Right renal pelvis (tissue), 4 donors: Measurements from ENCODE around the gene ALKBH4. TPM values are rescaled to one million over a fixed set of nuclear protein-coding genes. Genes with fewer than 3 reads are reported as not detected.
"Not testable (repeated sequence)": the region's sequence is repeated elsewhere in the genome, so short reads cannot be mapped to it uniquely, and the experiment has no call there.

Experiments used
- DNase-seq, 4 donors: peaks; one replicate each; pipeline ENCODE4 v3.0.0-alpha.2; 2013; ENCODE audit warnings: low read depth in 4 of 4, low spot score in 3 of 4, missing footprints in 1 of 4
- polyA plus RNA-seq, 4 donors: library from polyadenylated mRNA; unstranded; fragments of 120-200 nt; gene quantifications; one replicate each; pipeline ENCODE4 v1.2.1, GENCODE V29; 2013; ENCODE audit not compliant: insufficient read length in 4 of 4

Gene ALKBH4
- polyA plus RNA-seq, 4 donors = 10.6 to 16.8 (median 11.5) TPM

DNA sequence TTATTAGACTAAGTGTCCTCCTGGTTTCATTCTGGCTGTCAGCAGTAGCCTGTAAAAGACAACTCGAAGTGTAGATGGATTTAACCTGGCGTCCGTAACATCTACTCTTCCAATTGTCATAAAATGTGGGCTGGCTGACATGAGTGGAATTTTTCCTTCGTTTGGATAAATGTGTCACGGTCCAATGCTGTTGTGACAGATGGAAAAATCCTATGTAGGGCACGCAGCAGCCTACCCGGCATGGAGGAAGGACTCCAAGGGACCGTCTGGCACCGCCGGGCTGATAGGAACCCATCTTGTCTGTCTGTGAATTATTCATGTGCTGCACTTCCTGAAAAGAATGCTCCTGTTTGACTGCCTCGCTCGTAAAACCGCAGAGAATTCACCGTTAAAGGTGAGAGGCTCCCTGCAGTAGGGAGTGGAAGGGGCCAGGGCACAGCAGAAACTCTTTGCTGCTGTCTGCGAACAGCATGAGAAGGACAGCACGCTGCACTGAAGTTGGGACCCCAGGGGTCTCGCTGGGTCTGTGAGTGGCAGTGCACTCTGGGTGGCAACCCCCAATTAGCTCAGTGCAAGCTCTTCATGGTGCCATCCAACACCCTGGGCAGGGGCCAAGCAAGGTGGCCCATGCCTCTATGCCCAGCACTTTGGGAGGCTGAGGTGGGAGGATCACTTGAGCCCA lies 32.9 kb downstream of the ALKBH4 start:
- no peak for DNase-seq

DNA sequence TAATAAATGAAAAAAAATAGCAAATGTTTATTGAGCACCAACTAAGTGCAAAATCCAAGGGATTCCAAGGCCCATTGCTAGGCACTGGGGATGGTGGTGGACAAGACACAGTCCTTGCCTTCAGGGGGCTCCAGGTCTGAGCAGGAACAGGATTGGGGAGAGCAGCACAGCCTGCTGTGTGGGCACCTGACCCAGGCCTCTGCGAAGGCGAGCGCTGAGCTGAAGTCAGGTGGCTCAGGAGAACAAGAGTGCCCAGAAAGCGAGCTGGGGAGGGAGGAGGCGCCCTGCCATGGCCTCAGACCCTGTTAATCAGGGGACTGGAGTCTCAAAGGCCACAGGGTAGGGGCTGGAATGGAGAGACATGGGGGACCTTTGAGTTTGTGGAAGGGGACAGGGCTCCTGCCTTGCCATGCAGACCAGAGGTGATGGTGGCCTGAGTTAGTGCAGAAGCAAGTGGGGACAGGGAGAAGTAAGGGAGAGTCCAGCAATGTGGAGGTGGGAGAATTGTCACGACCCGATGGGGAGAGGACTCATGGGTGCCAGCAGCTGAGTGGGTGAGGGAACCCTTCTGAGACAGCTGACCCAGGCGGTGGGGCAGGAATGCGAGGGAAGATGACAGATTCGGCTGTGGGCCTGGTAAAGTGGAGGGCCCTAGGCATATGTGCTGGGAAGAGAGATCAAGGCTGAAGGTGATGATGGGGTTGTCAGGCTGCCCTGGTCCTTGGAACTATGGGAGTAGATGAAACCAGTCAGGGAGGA lies 35.3 kb downstream of the ALKBH4 start:
- DNase-seq = no peak

DNA sequence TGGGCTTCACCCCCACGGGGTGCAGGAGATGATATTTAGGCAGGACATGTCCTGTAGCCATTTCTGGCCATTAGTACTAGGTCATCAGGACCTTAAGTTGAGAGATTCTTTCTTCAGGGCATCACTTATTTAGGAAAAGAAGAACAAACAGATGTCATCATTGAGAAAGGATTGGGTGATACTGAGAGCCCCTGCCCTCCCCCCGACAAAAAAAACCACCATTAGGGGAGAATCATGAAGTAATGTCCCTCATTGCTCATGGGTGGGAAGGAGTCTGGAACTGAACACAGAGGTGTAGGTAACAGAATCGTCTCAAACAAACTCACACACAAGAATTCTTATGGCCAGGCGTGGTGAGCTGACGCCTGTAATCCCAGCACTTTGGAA lies 37.7 kb downstream of the ALKBH4 start:
- no peak for DNase-seq

DNA sequence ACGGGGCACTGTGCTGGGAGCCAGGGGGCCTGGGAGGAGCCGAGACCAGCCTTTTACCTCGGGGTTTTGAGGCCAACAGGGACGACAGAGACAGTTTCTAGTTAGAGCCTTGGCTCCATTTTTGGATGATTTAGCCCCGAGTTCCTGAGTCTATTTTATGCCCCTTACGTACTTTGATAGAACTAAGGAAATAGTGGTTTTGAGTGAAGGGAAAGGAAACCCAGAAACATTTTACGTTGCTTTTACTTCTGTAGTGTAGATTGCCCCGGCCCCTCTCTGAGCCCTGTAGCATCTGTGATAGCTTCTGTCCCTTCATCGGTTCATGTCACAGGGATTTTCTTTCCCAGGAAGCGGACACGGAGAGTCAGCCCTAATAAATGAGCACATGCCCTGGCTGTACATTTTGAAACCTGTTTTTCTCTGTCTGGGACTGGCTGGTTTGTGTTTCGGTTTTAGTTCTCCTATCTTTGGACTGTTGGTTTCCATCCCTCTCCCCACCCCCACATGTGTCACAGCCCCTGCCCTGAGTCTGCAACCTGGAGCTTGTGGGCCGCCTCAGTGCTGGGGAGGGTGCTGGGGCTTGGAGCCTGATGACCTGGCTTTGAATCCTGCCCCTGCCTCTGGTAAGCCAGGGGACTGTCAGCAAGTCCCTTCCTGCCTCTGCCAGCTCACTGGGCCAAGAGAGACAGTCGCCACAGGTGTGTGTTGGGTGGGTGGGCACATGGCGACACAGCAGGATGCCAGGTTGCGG lies 38.2 kb downstream of the ALKBH4 start:
- no peak for DNase-seq

DNA sequence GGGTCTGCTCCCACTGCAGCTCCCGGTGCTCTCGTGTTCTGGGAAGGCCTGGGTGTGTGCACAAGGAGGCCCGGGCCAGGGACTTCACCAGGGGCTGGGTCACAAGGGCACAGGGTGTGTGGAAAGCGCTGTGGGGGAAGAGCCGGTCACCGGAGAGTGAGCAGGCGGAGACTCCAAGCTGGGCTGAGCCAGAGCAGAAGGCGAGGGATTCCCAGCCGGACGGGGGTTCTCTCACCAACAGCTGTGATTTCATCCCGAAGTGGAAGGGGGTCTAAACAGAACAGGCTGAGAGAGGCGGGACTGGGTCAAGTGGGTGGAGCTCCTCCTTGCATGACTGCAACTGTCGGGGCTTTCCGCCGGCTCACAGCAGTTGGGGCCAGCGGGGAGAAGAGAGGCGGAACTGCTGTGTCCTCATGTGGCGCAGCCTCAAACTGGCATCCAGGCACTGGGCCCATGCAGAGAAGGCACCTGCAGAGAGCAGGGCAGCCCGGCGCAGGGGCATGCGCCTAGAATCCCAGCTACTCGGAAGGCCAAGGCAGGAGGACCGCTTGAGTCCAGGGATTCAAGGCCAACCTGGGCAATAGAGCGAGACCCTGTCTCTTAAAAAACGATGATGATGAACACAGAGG lies 38.9 kb downstream of the ALKBH4 start:
- DNase-seq = no peak

DNA sequence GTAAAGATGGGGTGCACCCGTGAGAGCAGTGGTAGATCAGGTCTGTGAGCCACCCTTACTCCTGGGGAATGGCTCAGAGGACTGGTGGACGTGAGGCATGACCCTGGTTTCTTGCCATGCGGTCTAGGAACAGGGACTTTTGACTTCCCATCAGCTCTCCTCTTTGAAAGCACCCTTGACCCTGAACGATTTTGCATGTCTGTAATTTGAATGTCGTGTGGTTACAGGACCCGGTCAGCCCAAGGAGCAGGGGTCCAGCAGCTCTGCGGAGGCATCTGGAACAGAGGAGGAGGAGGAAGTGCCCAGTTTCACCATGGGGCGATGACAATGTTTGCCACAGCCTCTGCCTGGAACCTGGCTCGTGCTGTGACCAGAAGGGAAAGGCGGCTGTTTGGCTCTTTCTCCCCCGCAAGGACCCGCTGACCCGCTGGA lies 39.9 kb downstream of the ALKBH4 start:
- DNase-seq = no peak

DNA sequence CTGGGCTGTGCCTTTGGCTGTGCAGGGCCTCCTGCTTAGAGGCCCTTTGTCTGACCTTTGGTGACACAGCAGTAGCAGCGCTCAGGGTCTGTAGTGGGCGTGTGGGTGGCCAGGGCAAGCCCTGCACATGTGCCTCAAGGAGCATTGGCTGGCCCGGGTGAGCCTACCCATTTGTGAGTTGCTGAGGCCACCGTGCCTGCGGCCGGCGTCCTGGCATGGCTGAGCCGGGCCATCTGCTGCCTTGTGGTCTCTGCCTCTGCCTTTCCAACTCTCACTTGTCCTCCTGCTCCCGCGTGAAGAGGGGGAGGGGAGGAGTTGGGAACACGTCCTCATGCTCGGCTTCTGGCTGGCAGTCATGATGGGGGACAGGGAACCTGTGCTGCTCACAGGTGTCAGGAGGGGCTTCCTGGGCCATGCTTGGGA lies 40.5 kb downstream of the ALKBH4 start:
- DNase-seq = no peak

DNA sequence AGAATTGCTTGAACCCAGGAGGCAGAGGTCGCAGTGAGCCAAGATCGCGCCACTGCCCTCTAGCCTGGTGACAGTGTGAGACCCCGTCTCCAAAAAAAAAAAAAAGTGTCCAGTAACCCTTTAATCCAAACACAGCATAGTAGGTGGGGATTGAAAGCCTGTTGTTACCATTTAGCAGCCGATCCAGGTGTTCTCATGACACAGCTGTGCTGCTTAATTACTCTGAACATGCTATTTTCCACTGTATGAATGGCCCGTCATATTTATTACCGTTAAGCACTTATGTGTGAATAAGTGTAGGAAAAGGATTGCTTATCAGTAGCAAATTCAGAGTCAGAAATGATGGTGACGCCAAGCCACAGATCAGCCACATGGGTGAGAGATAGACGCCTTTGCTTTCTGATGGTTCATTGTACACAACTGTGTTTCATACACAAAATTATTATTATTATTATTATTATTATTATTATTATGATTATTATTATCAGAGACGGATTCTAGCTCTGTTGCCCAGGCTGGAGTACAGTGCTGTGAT lies 42.9 kb downstream of the ALKBH4 start:
- no peak for DNase-seq

DNA sequence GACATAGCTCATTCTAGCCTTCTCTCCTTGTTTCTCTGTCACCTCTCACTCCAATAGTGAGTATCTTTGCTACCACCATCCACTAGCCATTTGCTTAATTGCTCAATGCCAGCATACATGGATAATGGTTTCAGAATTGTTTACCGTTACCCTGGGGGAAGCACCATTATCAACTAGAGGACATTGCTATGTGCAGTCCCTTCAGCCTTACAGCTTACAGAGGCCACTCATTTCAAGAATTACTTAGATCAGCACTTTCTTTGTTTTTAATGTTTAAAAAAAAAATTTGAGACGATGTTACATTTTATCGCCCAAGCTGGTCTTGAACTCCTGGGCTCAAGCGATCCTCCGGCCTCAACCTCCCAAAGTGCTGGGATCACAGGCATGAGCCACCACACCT lies 46.1 kb downstream of the ALKBH4 start:
- DNase-seq = no peak

DNA sequence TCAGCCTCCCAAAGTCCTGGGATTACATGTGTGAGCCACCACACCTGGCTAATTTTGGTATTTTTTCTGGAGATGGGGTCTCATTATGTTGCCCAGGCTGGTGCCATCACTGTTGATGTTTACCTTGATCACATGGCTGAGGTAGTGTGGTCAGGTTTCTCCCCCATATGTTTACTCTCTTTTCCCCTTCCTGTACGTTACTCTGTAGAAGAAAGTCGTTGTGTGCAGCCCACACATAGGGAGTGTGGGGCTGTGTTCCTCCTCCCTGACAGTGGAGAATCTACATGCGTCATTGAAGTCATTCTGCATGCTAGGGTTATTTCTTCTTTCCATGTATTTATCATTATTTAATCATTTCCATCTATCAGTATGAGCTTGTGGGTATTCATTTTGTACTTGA lies 47.6 kb downstream of the ALKBH4 start:
- DNase-seq = no peak

DNA sequence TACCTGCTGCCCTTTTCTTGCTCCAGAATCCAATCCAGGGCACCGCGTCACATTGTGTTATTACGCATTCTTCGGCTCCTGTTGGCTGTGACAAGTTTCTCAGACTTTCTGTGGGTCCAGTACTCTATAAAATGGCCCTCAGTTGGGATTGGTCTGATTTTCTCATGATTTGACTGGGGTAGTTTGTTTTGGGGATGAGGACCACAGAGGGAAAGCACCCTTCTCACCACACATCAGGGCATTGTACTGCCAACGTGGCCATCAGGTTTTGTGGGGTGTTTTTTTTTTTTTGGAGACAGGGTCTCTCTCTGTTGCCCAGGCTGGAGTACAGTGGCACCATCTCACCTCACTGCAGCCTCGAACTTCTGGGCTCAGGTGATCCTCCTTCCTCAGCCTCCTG lies 48.3 kb downstream of the ALKBH4 start:
- no peak for DNase-seq

DNA sequence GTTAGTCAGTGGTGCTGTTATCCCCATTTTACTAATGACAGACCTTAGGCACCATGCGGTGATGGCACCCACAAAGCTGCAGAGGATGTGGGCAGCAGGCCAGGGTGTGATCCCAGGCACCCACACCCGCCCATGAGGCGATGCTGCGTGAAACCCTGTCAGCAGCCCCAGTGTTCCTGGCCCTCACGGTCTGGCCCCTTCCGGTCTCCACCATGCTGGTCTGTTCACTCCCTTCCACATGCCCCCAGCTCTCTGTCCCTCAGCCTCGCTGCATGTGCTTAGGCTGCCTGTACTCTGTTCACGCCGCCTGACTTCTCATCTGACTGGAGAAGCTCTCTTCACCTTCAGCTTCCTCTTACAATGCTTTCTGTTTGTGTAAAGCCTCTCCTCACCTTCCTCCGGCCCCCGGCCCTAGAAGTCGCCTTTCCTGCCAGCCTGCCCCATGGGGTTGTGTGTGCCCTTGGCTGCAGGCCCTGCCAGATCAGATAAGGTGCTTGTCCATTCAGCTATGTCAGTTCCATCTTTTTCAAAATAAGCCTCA lies 48.9 kb downstream of the ALKBH4 start:
- no peak for DNase-seq

DNA sequence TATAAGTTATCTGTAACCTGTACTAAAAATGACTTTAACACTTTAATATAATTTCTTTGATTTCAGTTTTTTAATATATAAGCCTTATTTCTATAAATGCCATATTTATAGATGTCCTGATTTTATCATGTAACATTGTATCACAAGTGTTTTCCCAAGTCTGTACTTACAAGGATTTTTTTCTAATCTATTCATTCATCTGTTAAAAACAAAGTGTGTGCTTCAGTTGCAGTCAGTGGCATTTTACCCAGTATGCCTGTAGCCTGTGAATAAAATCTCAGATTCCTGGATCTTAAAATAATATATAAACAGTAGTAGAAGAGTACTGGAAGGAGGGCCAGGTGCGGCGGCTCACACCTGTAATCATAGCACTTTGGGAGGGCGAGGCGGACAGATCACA lies 51.1 kb downstream of the ALKBH4 start:
- DNase-seq = no peak

DNA sequence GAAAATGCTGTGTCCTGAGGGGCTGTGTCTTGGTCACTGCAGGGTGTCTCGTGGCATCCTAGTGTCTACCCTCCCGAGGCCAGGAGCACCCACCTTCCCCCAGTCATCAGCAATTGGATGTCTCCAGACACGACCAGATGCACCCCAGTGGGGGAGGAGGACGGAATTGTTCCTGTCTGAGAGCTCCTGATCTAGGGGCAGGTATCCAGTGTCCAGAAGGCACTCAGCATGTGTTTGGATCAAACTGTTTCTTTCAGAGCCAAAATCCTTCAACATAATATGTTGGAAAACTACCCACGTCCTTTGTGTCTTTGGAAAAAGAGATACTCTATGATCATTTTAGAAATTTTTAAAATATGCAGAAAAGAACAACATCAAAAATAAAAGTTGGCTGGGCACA lies 51.6 kb downstream of the ALKBH4 start:
- DNase-seq = no peak

DNA sequence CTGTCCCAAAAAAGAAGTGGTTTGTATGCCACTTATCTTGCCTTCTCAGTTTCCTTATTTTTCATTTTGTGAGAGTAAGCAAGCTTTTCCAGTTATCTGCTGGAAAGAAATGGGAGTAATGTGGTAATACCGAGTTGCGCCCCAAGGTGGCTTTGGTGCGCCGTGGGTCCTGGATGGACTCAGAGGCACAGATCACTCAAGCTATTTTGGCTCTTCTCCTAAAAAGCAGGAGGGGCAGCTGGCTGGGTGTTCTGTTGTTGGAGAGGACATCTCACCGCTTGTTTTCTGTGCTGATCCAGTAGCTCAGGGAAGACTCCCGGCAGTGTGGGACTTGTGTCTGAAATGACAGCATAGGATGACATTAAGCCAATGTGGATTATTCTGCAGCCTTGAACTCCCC lies 52.1 kb downstream of the ALKBH4 start:
- DNase-seq = no peak

DNA sequence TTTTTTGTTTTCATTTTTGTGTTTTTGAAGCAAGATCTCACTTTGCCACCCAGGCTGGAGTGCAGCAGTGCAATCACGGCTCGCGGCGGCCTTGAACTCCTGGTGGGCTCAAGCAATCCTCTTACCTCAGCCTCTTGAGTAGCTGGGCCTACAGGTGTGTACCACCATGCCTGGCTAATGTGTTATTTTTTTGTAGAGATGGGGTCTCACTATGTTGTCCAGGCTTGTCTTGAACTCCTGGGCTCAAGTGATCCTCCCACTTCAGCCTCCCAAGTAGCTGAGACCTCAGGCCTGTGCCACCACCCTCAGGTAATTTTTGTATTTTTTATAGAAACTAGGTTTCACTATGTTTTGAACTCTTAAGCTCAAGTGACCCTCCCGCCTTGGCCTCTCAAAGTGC lies 53.7 kb downstream of the ALKBH4 start:
- DNase-seq = no peak

DNA sequence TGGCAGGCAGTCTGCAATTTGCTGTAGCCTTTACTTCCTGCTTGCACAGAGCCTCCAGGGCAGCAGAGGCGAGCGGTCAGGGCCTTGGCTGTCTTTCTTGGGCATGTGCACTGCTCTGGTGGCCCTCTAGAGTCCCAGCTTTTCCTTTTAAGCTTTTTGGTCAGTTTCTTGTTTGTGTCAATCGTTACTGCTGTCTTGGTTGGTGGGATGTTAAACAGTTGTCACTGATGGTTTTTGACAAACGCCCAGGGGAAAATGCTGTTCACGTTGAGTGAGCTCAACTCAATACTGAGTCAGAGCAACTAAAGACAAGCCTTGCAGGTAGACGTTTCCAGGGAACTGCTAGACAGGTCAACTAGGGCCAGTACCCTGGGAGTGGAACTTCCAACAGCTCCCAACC lies 54.5 kb downstream of the ALKBH4 start:
- no peak for DNase-seq

DNA sequence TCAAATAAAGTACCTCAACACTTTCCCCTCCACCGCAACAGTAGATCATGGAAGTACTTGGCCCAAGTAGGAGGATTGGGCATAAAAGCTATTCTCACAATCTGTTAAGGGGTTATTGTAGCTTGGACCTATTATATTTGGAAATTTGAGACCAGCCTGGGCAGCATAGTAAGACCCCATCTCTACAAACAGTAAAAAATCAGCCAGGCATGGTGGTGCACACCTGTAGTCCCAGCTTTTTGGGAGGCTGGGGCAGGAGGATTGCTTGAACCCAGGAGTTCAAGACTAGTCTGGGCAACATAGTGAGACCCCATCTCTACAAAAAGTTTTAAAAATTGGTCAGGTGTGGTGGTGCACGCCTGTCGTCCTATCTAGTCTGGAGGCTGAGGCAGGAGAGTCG lies 55.3 kb downstream of the ALKBH4 start:
- no peak for DNase-seq

DNA sequence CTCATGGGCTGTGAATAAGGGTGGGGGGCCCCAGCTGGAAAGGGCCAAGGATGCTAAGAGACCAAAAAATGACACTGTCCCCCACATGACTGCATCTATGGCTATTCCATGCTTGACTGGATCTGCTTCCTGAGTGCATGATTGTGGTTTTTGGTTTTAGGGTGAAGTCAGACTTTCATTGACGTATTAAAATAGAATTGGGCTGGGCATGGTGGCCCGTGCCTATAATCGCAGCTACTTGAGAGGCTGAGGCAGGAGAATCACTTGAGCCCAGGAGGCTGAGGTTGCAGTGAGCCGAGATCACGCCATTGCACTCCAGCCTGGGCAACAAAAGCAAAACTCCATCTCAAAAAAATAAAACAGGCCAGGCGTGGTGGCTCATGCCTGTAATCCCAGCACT lies 56.1 kb downstream of the ALKBH4 start:
- not testable (repeated sequence) for DNase-seq

DNA sequence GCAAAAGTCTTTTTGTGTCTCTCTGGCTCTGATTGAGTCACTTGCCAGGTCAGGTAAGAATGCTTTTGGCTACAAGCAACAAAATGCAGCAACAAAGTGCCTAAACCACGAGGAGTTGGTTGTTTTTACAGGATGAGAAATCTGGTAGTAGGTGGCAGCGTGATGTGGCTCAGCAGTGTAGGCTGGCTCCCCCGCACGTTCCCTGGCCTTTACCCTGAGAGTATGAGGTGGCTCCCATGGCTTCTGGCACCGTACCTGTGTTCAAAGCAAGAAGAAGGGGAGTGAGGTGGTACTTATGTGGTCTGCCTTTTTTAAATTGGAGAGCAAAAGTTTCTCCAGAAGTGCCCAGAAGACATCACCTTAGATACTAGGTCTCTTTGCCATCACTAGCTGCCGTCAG lies 56.8 kb downstream of the ALKBH4 start:
- no peak for DNase-seq
